HepG2 (cell line): Measurements from ENCODE around the gene PAQR6. TPM values are rescaled to one million over a fixed set of nuclear protein-coding genes. Genes with fewer than 3 reads are reported as not detected.

ENCODE experiments used
- AGO2 ChIP-seq: fragments of 200-400 bp; formaldehyde crosslinking; optimal IDR thresholded peaks from 2 replicates; pipeline ENCODE3; 2017; ENCODE audit warnings: mild to moderate bottlenecking, low read depth, low read length, moderate library complexity
- ARID2 ChIP-seq: sonication (generic); formaldehyde crosslinking; IDR thresholded peaks from 2 replicates; pipeline ENCODE4 v1.8.1; 2022; ENCODE audit warnings: mild to moderate bottlenecking, missing genetic modification reagents, borderline replicate concordance
- ATF1 ChIP-seq: IDR thresholded peaks from 2 replicates; pipeline ENCODE4 v1.6.1; 2016; ENCODE audit warnings: mild to moderate bottlenecking, control low read depth
- BORCS8-MEF2B ChIP-seq: sonication (generic); formaldehyde crosslinking; IDR thresholded peaks from 2 replicates; pipeline ENCODE4 v1.8.0; 2022; ENCODE audit warnings: mild to moderate bottlenecking, missing genetic modification reagents
- CBFB ChIP-seq: sonication (generic); formaldehyde crosslinking; IDR thresholded peaks from 2 replicates; pipeline ENCODE4 v1.4.0; 2020; ENCODE audit warnings: missing genetic modification reagents
- CSRNP1 ChIP-seq: sonication (generic); formaldehyde crosslinking; IDR thresholded peaks from 2 replicates; pipeline ENCODE4 v1.8.1; 2023; ENCODE audit warnings: mild to moderate bottlenecking, missing genetic modification reagents
- CTCF ChIP-seq: sonication (generic); formaldehyde crosslinking; IDR thresholded peaks from 2 replicates; pipeline ENCODE4 v1.5.0; 2020; ENCODE audit warnings: mild to moderate bottlenecking, missing genetic modification reagents, moderate library complexity
- GABPB1 ChIP-seq: IDR thresholded peaks from 2 replicates; pipeline ENCODE4 v1.6.1; 2016; ENCODE audit warnings: mild to moderate bottlenecking, missing genetic modification reagents, moderate library complexity, missing compliant biosample characterization
- HIC2 ChIP-seq: sonication (generic); formaldehyde crosslinking; IDR thresholded peaks from 2 replicates; pipeline ENCODE4 v1.9.0; 2022; ENCODE audit warnings: low read depth, missing genetic modification reagents
- HNRNPL ChIP-seq: fragments of 200-400 bp; formaldehyde crosslinking; IDR thresholded peaks from 2 replicates; pipeline ENCODE4 v1.6.1; 2017; ENCODE audit warnings: mild to moderate bottlenecking, low read depth, low read length
- MXD3 ChIP-seq: IDR thresholded peaks from 2 replicates; pipeline ENCODE4 v1.6.1; 2016; ENCODE audit warnings: mild to moderate bottlenecking, missing biosample characterization, missing genetic modification reagents
- NONO ChIP-seq, 2 experiments: fragments of 450-650 bp in 1 of 2; sonication (generic) in 1 of 2; formaldehyde crosslinking in 1 of 2; IDR thresholded peaks in 1 of 2; conservative IDR thresholded peaks in 1 of 2; 2 replicates each; pipeline versions ENCODE4 v1.6.1 to v1.8.0; 2017 to 2022; ENCODE audit warnings: mild to moderate bottlenecking in 1 of 2, missing genetic modification reagents in 1 of 2, moderate library complexity in 1 of 2
- RBM22 ChIP-seq: fragments of 200-400 bp; formaldehyde crosslinking; optimal IDR thresholded peaks from 2 replicates; pipeline ENCODE3; 2017; ENCODE audit warnings: mild to moderate bottlenecking, low read length, moderate library complexity
- SAP130 ChIP-seq: IDR thresholded peaks from 2 replicates; pipeline ENCODE4 v1.6.1; 2016; ENCODE audit warnings: low read depth
- SMYD3 ChIP-seq: sonication (generic); formaldehyde crosslinking; IDR thresholded peaks from 2 replicates; pipeline ENCODE4 v1.8.1; 2023; ENCODE audit warnings: mild to moderate bottlenecking, missing genetic modification reagents
- SOX13 ChIP-seq, 3 experiments: fragments of 450-650 bp in 1 of 3; sonication (generic) in 1 of 3; formaldehyde crosslinking in 1 of 3; IDR thresholded peaks in 2 of 3; conservative IDR thresholded peaks in 1 of 3; 2 replicates each; pipeline versions ENCODE4 v1.5.0 to v1.6.1; 2016 to 2020; ENCODE audit warnings: antibody characterized with exemption in 1 of 3, mild to moderate bottlenecking in 1 of 3, missing compliant biosample characterization in 1 of 3, missing genetic modification reagents in 1 of 3, moderate library complexity in 1 of 3
- ZNF343 ChIP-seq: sonication (generic); formaldehyde crosslinking; IDR thresholded peaks from 2 replicates; pipeline ENCODE4 v1.4.0; 2020; ENCODE audit warnings: mild to moderate bottlenecking, missing genetic modification reagents
- ZNF598 ChIP-seq: sonication (generic); formaldehyde crosslinking; IDR thresholded peaks from 2 replicates; pipeline ENCODE4 v1.5.1; 2020; ENCODE audit warnings: mild to moderate bottlenecking, missing genetic modification reagents, borderline replicate concordance
- ZNF746 ChIP-seq: sonication (generic); formaldehyde crosslinking; IDR thresholded peaks from 2 replicates; pipeline ENCODE4 v1.8.0; 2022; ENCODE audit warnings: mild to moderate bottlenecking, missing genetic modification reagents
- ZNF75D ChIP-seq: sonication (generic); formaldehyde crosslinking; IDR thresholded peaks from 2 replicates; pipeline ENCODE4 v1.8.1; 2023; ENCODE audit warnings: missing genetic modification reagents, mild to moderate bottlenecking, borderline replicate concordance
- polyA plus RNA-seq, 8 experiments: library from polyadenylated mRNA; depleted of rRNA in 3 of 8; stranded (reverse) in 7 of 8; unstranded in 1 of 8; fragments of >200 nt; fragmentation: Illumina TruSeq in 4 of 8; extraction: Trizol in 4 of 8; gene quantifications; 2 replicates each; pipeline versions ENCODE4 v1.2.1 to v1.2.3, GENCODE V29; 2011 to 2016; ENCODE audit warnings: low read depth in 4 of 8, missing spikeins in 1 of 8, mixed read lengths in 1 of 8; ENCODE audit not compliant: insufficient read depth in 1 of 8
- total RNA-seq, 5 experiments: library from RNA; depleted of rRNA; stranded (reverse); fragments of >200 nt; fragmentation: Illumina TruSeq; extraction: Trizol; gene quantifications; 2 replicates each; pipeline ENCODE4 v1.2.3, GENCODE V29; 2016; ENCODE audit warnings: low read depth in 1 of 5

PAQR6 gene
- total and polyA plus RNA-seq, 2 of the 13 experiments (the other 11 are each of a cell fraction or from before 2014, with no cell fraction given) = 0.82 to 1.4 TPM

GRCh38 chr1:156247460-156248322, at the start of gene PAQR6 (continued):
- peak; percentile 44; the same call in 1 of the 2 replicates for TF ChIP-seq CTCF (CRISPR knock-in tag)
- no peak for TF ChIP-seq SMYD3
- 0 out of 2 replicates have a peak, but pooled peaks have one; percentile 19 for TF ChIP-seq SAP130 (CRISPR knock-in tag)
- peak; percentile 36; the same call in 1 of the 2 replicates for TF ChIP-seq GABPB1 (CRISPR knock-in tag)
- 0 out of 2 replicates have a peak, but pooled peaks have one; percentile 45 for TF ChIP-seq CSRNP1 (CRISPR knock-in tag)
- TF ChIP-seq NONO (IDR thresholded peaks at IDR 0.05) = no peak
- TF ChIP-seq NONO (CRISPR knock-in tag; conservative IDR thresholded peaks at IDR 0.05) = peak; percentile 30; the same call in 1 of the 2 replicates
- TF ChIP-seq ATF1 (CRISPR knock-in tag) = no peak
- TF ChIP-seq ZNF746 = no peak
- peak; percentile 82 for TF ChIP-seq RBM22
- TF ChIP-seq AGO2 = peak; percentile 61
- no peak for TF ChIP-seq ZNF598 (CRISPR knock-in tag)
- 0 out of 2 replicates have a peak, but pooled peaks have one; percentile 37 for TF ChIP-seq HNRNPL
- TF ChIP-seq BORCS8-MEF2B (CRISPR knock-in tag) = peak; percentile 41; the same call in 1 of the 2 replicates
- no peak for TF ChIP-seq ZNF75D
- peak; percentile 26; the same call in 1 of the 2 replicates for TF ChIP-seq HIC2 (CRISPR knock-in tag)
- TF ChIP-seq CBFB = 0 out of 2 replicates have a peak, but pooled peaks have one; percentile 18
- TF ChIP-seq ZNF343 = no peak
- TF ChIP-seq MXD3 = 0 out of 2 replicates have a peak, but pooled peaks have one; percentile 32
- TF ChIP-seq ARID2 (CRISPR knock-in tag) = 0 out of 2 replicates have a peak, but pooled peaks have one; percentile 55
- no peak for TF ChIP-seq SOX13 (IDR thresholded peaks at IDR 0.05)
- peak in 1 of 2 experiments; percentile 65; a peak in 1 of 4 replicates for TF ChIP-seq SOX13 (CRISPR knock-in tag; conservative IDR thresholded peaks at IDR 0.05 in 1 of 2, IDR thresholded peaks at IDR 0.05 in 1 of 2)
